H9 (cell line): Measurements from ENCODE around the gene ARHGAP26. TPM values are rescaled to one million over a fixed set of nuclear protein-coding genes. Genes with fewer than 3 reads are reported as not detected.

Experiments
- DNase-seq: peaks from one replicate; pipeline ENCODE4 v3.0.0-alpha.2; 2017
- H2AFZ ChIP-seq: one replicate; pipeline ENCODE4 v1.6.1; 2013; ENCODE audit warnings: mild to moderate bottlenecking, low read length, control low read depth, moderate library complexity
- H2AK5ac ChIP-seq: 2 replicates; pipeline ENCODE4 v1.6.1; 2013; ENCODE audit warnings: low read length, control low read depth, mixed read lengths; ENCODE audit not compliant: insufficient read length
- H2BK120ac ChIP-seq: one replicate; pipeline ENCODE4 v1.6.1; 2013; ENCODE audit warnings: low read depth, mild to moderate bottlenecking, low read length, control low read depth, inconsistent platforms; ENCODE audit not compliant: poor library complexity, severe bottlenecking
- H2BK12ac ChIP-seq: 2 replicates; pipeline ENCODE4 v1.6.1; 2013; ENCODE audit warnings: low read length, control low read depth, mixed read lengths, low read depth; ENCODE audit not compliant: insufficient read length
- H2BK15ac ChIP-seq: 2 replicates; pipeline ENCODE4 v1.6.1; 2013; ENCODE audit warnings: low read depth, low read length, control low read depth
- H2BK20ac ChIP-seq: one replicate; pipeline ENCODE4 v1.6.1; 2013; ENCODE audit warnings: low read depth, mild to moderate bottlenecking, low read length, control low read depth, inconsistent platforms; ENCODE audit not compliant: poor library complexity, severe bottlenecking
- H2BK5ac ChIP-seq: 2 replicates; pipeline ENCODE4 v1.6.1; 2013; ENCODE audit warnings: low read length, control low read depth, mixed read lengths; ENCODE audit not compliant: insufficient read length
- H3K14ac ChIP-seq: 2 replicates; pipeline ENCODE4 v1.6.1; 2013; ENCODE audit warnings: low read length, control low read depth; ENCODE audit not compliant: insufficient read depth
- H3K18ac ChIP-seq: 2 replicates; pipeline ENCODE4 v1.6.1; 2013; ENCODE audit warnings: low read depth, mild to moderate bottlenecking, mixed read lengths, low read length, control low read depth; ENCODE audit not compliant: insufficient read length
- H3K23ac ChIP-seq: 2 replicates; pipeline ENCODE4 v1.6.1; 2013; ENCODE audit warnings: low read length, control low read depth, mixed read lengths, low read depth; ENCODE audit not compliant: insufficient read length
- H3K23me2 ChIP-seq: 2 replicates; pipeline ENCODE4 v1.6.1; 2013; ENCODE audit warnings: low read depth, mild to moderate bottlenecking, mixed read lengths, low read length, control low read depth; ENCODE audit not compliant: insufficient read length, poor library complexity, severe bottlenecking
- H3K27ac ChIP-seq: 2 replicates; pipeline ENCODE4 v1.5.1; 2013; ENCODE audit warnings: low read length, control low read depth, mixed read lengths, low read depth; ENCODE audit not compliant: insufficient read length
- H3K27me3 ChIP-seq: 2 replicates; pipeline ENCODE4 v1.6.1; 2013; ENCODE audit warnings: low read length, control low read depth, inconsistent platforms; ENCODE audit not compliant: insufficient read depth
- H3K4ac ChIP-seq: 2 replicates; pipeline ENCODE4 v1.6.1; 2013; ENCODE audit warnings: low read depth, mild to moderate bottlenecking, control low read depth, inconsistent platforms, low read length, moderate library complexity
- H3K4me1 ChIP-seq: 2 replicates; pipeline ENCODE4 v1.6.1; 2013; ENCODE audit warnings: low read length, control low read depth, inconsistent platforms; ENCODE audit not compliant: insufficient read depth
- H3K4me2 ChIP-seq: 2 replicates; pipeline ENCODE4 v1.6.1; 2013; ENCODE audit warnings: low read length, control low read depth, mixed read lengths; ENCODE audit not compliant: insufficient read length, insufficient read depth
- H3K56ac ChIP-seq: 2 replicates; pipeline ENCODE4 v1.6.1; 2013; ENCODE audit warnings: low read depth, mild to moderate bottlenecking, mixed read lengths, low read length, control low read depth; ENCODE audit not compliant: insufficient read length
- H3K79me1 ChIP-seq: 2 replicates; pipeline ENCODE4 v1.6.1; 2013; ENCODE audit warnings: low read depth, mild to moderate bottlenecking, moderate library complexity, low read length, control low read depth, inconsistent platforms; ENCODE audit not compliant: insufficient read depth, poor library complexity, severe bottlenecking
- H3K79me2 ChIP-seq: 2 replicates; pipeline ENCODE4 v1.6.1; 2013; ENCODE audit warnings: low read length, control low read depth, inconsistent platforms; ENCODE audit not compliant: insufficient read depth
- H3K9ac ChIP-seq: 2 replicates; pipeline ENCODE4 v1.6.1; 2013; ENCODE audit warnings: low read length, control low read depth, mixed read lengths; ENCODE audit not compliant: insufficient read length; ENCODE audit errors: extremely low read depth
- H3K9me3 ChIP-seq: one replicate; pipeline ENCODE4 v1.6.1; 2013; ENCODE audit warnings: low read depth, low read length, inconsistent platforms; ENCODE audit not compliant: control insufficient read depth
- H3T11ph ChIP-seq: one replicate; pipeline ENCODE4 v1.6.1; 2013; ENCODE audit warnings: mild to moderate bottlenecking, low read length, control low read depth, inconsistent platforms
- H4K20me1 ChIP-seq: one replicate; pipeline ENCODE4 v1.6.1; 2013; ENCODE audit not compliant: control insufficient read depth, insufficient read length, insufficient read depth
- H4K5ac ChIP-seq: 2 replicates; pipeline ENCODE4 v1.6.1; 2013; ENCODE audit warnings: low read depth, mild to moderate bottlenecking, mixed read lengths, low read length, control low read depth; ENCODE audit not compliant: insufficient read length
- H4K8ac ChIP-seq: replicated peaks from 2 replicates; pipeline ENCODE4 v1.6.1; 2013; ENCODE audit warnings: low read length, control low read depth, mixed read lengths, low read depth; ENCODE audit not compliant: insufficient read length
- H4K91ac ChIP-seq: 2 replicates; pipeline ENCODE4 v1.6.1; 2013; ENCODE audit warnings: low read depth, mild to moderate bottlenecking, moderate library complexity, mixed read lengths, low read length, control low read depth; ENCODE audit not compliant: insufficient read length
- H3K27ac Mint-ChIP-seq, 3 experiments: 2 replicates in 2 of 3; 3 replicates in 1 of 3; pipeline ENCODE4 v1.8.0; 2020 to 2021; ENCODE audit warnings: mixed read lengths in 3 of 3, mild to moderate bottlenecking in 1 of 3, moderate library complexity in 1 of 3
- H3K27me3 Mint-ChIP-seq: 2 replicates; pipeline ENCODE4 v1.8.0; 2021; ENCODE audit warnings: low read depth, mild to moderate bottlenecking, moderate library complexity, mixed read lengths
- H3K36me3 Mint-ChIP-seq, 3 experiments: 2 replicates in 2 of 3; 3 replicates in 1 of 3; pipeline ENCODE4 v1.8.0; 2020 to 2021; ENCODE audit warnings: low read depth in 3 of 3, mixed read lengths in 3 of 3; ENCODE audit not compliant: insufficient read depth in 1 of 3
- H3K4me1 Mint-ChIP-seq, 2 experiments: 2 replicates each; pipeline ENCODE4 v1.8.0; 2020; ENCODE audit warnings: mixed read lengths in 2 of 2
- H3K4me3 Mint-ChIP-seq, 2 experiments: 2 replicates in 1 of 2; 3 replicates in 1 of 2; pipeline ENCODE4 v1.8.0; 2020 to 2021; ENCODE audit warnings: mild to moderate bottlenecking in 2 of 2, mixed read lengths in 2 of 2, moderate library complexity in 1 of 2
- H3K9me3 Mint-ChIP-seq, 2 experiments: 2 replicates in 1 of 2; 3 replicates in 1 of 2; pipeline ENCODE4 v1.8.0; 2020; ENCODE audit warnings: mild to moderate bottlenecking in 2 of 2, mixed read lengths in 2 of 2, moderate library complexity in 1 of 2
- CTCF ChIP-seq: fragments of 200-600 bp; sonication (generic); conservative IDR thresholded peaks from 3 replicates; pipeline ENCODE4 v1.8.0; 2021; ENCODE audit warnings: antibody characterized with exemption, mild to moderate bottlenecking
- WGBS: extraction: QIAGEN DNeasy Blood & Tissue Kit; methylation state at CpG from one replicate; pipeline ENCODE4 v1.1.7; 2013; ENCODE audit warnings: missing lambda C conversion rate, low lambda C conversion rate, mixed read lengths; ENCODE audit not compliant: insufficient read length; ENCODE audit errors: extremely low coverage; 5-methylcytosine and 5-hydroxymethylcytosine counted together
- total RNA-seq: library from RNA; stranded (reverse); gene quantifications from 2 replicates; pipeline ENCODE4 v1.2.1, GENCODE V29; 2021

ARHGAP26 gene
- total RNA-seq, 1 experiment from 2014 or later: 13.8 TPM

GRCh38 chr5:142754031-142754430 lies 16.1 kb upstream of the ARHGAP26 start:
- no peaks in the 10 kb centered on the region for H3K23me2 ChIP-seq
- no peak overlapping the region for H3T11ph ChIP-seq
- no peak overlapping the region for H4K8ac ChIP-seq
- no peak overlapping the region for H3K27ac Mint-ChIP-seq
- H3K23ac ChIP-seq: no peak overlapping the region
- H3K4me3 Mint-ChIP-seq: no peak overlapping the region
- H2AK5ac ChIP-seq: no peak overlapping the region
- H3K27ac ChIP-seq: no peak overlapping the region
- H4K5ac ChIP-seq: no peak overlapping the region
- H3K79me2 ChIP-seq: 0 out of 2 replicates have a peak, but pooled peaks cover 3% of the 10 kb centered on the region
- no peak overlapping the region for H4K91ac ChIP-seq
- no peaks in the 10 kb centered on the region for H3K27me3 Mint-ChIP-seq
- H3K27me3 ChIP-seq: no peaks in the 10 kb centered on the region
- no peaks in the 10 kb centered on the region for H4K20me1 ChIP-seq
- peaks cover 0 to 39% (median 0%) of the 10 kb centered on the region in 3 experiments; a peak in 3 of 7 replicates for H3K36me3 Mint-ChIP-seq
- no CpG with 5 or more reads among the region's 3 CpGs for WGBS
- no peak overlapping the region for H2BK15ac ChIP-seq
- no peak overlapping the region for H2BK20ac ChIP-seq
- no peak overlapping the region for H3K4ac ChIP-seq
- DNase-seq: no peak
- H3K9me3 Mint-ChIP-seq: no peaks in the 10 kb centered on the region
- H2BK120ac ChIP-seq: no peak overlapping the region
- peaks cover 13% of the 10 kb centered on the region in 2 experiments for H3K4me1 Mint-ChIP-seq
- no peak overlapping the region for H3K56ac ChIP-seq
- no peaks in the 10 kb centered on the region for H3K79me1 ChIP-seq
- H3K4me2 ChIP-seq: no peak overlapping the region
- no peak overlapping the region for H2AFZ ChIP-seq
- no peak overlapping the region for H3K9ac ChIP-seq
- H3K4me1 ChIP-seq: no peaks in the 10 kb centered on the region
- no peak overlapping the region for H2BK12ac ChIP-seq
- H3K9me3 ChIP-seq: no peaks in the 10 kb centered on the region
- no peak for TF ChIP-seq CTCF
- no peak overlapping the region for H3K14ac ChIP-seq
- no peak overlapping the region for H2BK5ac ChIP-seq
- H3K18ac ChIP-seq: no peak overlapping the region
